K562 (cell line): ENCODE measurements around the gene SPTSSA. TPM values are rescaled to one million over a fixed set of nuclear protein-coding genes. Genes with fewer than 3 reads are reported as not detected.

Experiments used
- BDP1 ChIP-seq: IDR thresholded peaks from 3 replicates; pipeline ENCODE4 v1.6.1; 2011; ENCODE audit not compliant: insufficient read length, insufficient read depth
- EP300 ChIP-seq: IDR thresholded peaks from 2 replicates; pipeline ENCODE4 v1.6.1; 2012; ENCODE audit warnings: low read length, improper control_type of control experiment
- JUN ChIP-seq, 2 experiments: sonication (generic) in 1 of 2; formaldehyde crosslinking in 1 of 2; IDR thresholded peaks; 2 replicates each; pipeline versions ENCODE4 v1.6.1 to v1.8.0; 2012 to 2022; ENCODE audit warnings: borderline replicate concordance in 2 of 2, mild to moderate bottlenecking in 2 of 2, improper control_type of control experiment in 1 of 2, low read depth in 1 of 2, low read length in 1 of 2, missing genetic modification reagents in 1 of 2
- SMAD1 ChIP-seq: fragments of 150-350 bp; IDR thresholded peaks from 2 replicates; pipeline ENCODE4 v1.6.1; 2014; ENCODE audit warnings: low read length, low read depth; ENCODE audit not compliant: partially characterized antibody
- SOX6 ChIP-seq: fragments of 450-650 bp; IDR thresholded peaks from 2 replicates; pipeline ENCODE4 v1.6.1; 2014; ENCODE audit warnings: mild to moderate bottlenecking
- ZNF408 ChIP-seq: fragments of 250-450 bp; sonication (Bioruptor Pico); IDR thresholded peaks from 2 replicates; pipeline ENCODE4 v1.4.0; 2020; ENCODE audit warnings: low read depth, mild to moderate bottlenecking, moderate library complexity
- ZNF592 ChIP-seq: fragments of 450-650 bp; IDR thresholded peaks from 2 replicates; pipeline ENCODE4 v1.6.1; 2017; ENCODE audit warnings: antibody characterized with exemption, mild to moderate bottlenecking
- polyA plus RNA-seq, 8 experiments: library from polyadenylated mRNA; depleted of rRNA in 4 of 8; stranded (reverse) in 5 of 8; unstranded in 3 of 8; fragments of >200 nt; fragmentation: Nextera tagmentation in 2 of 8; fragmentation: Illumina TruSeq in 1 of 8; extraction: Ambion mirVana in 2 of 8; extraction: Trizol in 1 of 8; gene quantifications; 2 replicates each; pipeline versions ENCODE4 v1.2.1 to v1.2.3, GENCODE V29; 2011 to 2014; ENCODE audit warnings: inconsistent platforms in 1 of 8, missing spikeins in 1 of 8
- total RNA-seq, 7 experiments: library from RNA; depleted of rRNA in 6 of 7; stranded (reverse); fragments of >200 nt in 6 of 7; fragmentation: Illumina TruSeq in 2 of 7; extraction: Trizol in 2 of 7; gene quantifications; 2 replicates each; pipeline versions ENCODE4 v1.2.1 to v1.2.3, GENCODE V29; 2011 to 2021; ENCODE audit warnings: low replicate concordance in 1 of 7
- TF ChIP-seq, protein P1 (sequence below): fragments of 450-650 bp; IDR thresholded peaks from 2 replicates; pipeline ENCODE4 v1.6.1; 2018; ENCODE audit not compliant: partially characterized antibody
- TF ChIP-seq, protein P2 (sequence below), 3 experiments: IDR thresholded peaks in 2 of 3; conservative IDR thresholded peaks in 1 of 3; 2 replicates each; pipeline ENCODE4 v1.5.1; 2011 to 2012; ENCODE audit warnings: low read length in 3 of 3, mild to moderate bottlenecking in 3 of 3, control low read depth in 2 of 3, improper control_type of control experiment in 1 of 3, inconsistent platforms in 1 of 3, low read depth in 1 of 3, mixed read lengths in 1 of 3, moderate library complexity in 1 of 3; ENCODE audit not compliant: insufficient read depth in 2 of 3
- TF ChIP-seq, protein P3 (sequence below): fragments of 250-450 bp; sonication (Bioruptor Pico); IDR thresholded peaks from 2 replicates; pipeline ENCODE4 v1.5.0; 2020; ENCODE audit warnings: mild to moderate bottlenecking, borderline replicate concordance

SPTSSA gene
- total and polyA plus RNA-seq, 9 of the 15 experiments (the other 6 are each of a cell fraction or from before 2014, with no cell fraction given): 6.8 to 35.7 (median 22.0) TPM

DNA sequence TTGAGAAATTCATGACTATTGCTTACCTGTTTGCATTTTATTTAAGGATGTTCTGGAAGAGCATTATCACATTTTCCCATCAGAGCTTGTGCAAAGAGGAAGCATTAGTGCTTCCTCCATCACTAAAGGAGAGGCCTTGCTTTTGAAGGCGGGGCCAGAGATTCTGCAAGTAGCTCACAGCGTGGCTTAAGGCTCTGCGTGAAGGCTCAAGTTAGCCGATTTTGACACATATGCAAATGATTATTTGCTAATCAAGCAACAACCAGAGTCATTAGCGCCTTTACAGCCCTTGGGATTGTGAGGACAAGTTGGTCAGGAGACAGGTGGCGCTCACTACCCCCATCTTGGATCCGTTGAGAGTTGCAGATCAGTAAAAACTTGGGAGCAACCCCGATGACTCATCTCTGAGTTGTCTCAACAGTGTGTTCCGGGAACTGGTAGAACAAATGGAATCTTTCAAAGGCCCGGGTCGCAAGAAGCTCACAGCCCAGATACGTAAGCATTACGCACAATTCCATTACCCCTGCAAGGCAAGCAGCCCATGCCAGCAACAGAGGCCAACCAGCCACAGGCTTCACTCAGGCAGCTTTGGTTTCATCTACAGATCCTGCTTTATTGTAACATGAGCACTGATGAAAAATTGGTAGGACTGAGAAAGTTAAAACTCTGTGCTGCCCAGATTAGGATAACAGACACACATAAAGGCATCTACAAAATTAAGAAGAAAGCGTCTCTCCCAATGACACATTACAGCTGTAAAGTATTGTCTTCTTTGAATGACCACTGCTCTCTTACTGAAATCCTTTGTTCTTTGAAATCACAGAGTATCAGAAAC lies 34.9 kb upstream of the SPTSSA start (continued):
- TF ChIP-seq, protein P1, sequence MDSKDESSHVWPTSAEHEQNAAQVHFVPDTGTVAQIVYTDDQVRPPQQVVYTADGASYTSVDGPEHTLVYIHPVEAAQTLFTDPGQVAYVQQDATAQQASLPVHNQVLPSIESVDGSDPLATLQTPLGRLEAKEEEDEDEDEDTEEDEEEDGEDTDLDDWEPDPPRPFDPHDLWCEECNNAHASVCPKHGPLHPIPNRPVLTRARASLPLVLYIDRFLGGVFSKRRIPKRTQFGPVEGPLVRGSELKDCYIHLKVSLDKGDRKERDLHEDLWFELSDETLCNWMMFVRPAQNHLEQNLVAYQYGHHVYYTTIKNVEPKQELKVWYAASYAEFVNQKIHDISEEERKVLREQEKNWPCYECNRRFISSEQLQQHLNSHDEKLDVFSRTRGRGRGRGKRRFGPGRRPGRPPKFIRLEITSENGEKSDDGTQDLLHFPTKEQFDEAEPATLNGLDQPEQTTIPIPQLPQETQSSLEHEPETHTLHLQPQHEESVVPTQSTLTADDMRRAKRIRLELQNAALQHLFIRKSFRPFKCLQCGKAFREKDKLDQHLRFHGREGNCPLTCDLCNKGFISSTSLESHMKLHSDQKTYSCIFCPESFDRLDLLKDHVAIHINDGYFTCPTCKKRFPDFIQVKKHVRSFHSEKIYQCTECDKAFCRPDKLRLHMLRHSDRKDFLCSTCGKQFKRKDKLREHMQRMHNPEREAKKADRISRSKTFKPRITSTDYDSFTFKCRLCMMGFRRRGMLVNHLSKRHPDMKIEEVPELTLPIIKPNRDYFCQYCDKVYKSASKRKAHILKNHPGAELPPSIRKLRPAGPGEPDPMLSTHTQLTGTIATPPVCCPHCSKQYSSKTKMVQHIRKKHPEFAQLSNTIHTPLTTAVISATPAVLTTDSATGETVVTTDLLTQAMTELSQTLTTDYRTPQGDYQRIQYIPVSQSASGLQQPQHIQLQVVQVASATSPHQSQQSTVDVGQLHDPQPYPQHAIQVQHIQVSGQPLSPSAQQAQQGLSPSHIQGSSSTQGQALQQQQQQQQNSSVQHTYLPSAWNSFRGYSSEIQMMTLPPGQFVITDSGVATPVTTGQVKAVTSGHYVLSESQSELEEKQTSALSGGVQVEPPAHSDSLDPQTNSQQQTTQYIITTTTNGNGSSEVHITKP: peak; percentile 36
- TF ChIP-seq ZNF592 (peak; percentile 67), ZNF408 (no peak), BDP1 (no peak), SMAD1 (no peak), EP300 (0 out of 2 replicates have a peak, but pooled peaks have one; percentile 30), SOX6 (0 out of 2 replicates have a peak, but pooled peaks have one; percentile 18), JUN (IDR thresholded peaks at IDR 0.05; ENCODE audit: borderline replicate concordance, low read depth, low read length) (peak; percentile 93), JUN (CRISPR knock-in tag; IDR thresholded peaks at IDR 0.05; ENCODE audit: borderline replicate concordance) (no peak)
- TF ChIP-seq, protein P2, sequence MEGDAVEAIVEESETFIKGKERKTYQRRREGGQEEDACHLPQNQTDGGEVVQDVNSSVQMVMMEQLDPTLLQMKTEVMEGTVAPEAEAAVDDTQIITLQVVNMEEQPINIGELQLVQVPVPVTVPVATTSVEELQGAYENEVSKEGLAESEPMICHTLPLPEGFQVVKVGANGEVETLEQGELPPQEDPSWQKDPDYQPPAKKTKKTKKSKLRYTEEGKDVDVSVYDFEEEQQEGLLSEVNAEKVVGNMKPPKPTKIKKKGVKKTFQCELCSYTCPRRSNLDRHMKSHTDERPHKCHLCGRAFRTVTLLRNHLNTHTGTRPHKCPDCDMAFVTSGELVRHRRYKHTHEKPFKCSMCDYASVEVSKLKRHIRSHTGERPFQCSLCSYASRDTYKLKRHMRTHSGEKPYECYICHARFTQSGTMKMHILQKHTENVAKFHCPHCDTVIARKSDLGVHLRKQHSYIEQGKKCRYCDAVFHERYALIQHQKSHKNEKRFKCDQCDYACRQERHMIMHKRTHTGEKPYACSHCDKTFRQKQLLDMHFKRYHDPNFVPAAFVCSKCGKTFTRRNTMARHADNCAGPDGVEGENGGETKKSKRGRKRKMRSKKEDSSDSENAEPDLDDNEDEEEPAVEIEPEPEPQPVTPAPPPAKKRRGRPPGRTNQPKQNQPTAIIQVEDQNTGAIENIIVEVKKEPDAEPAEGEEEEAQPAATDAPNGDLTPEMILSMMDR (IDR thresholded peaks at IDR 0.05 in 2 of 3, conservative IDR thresholded peaks at IDR 0.05 in 1 of 3; ENCODE audit: insufficient read depth in 2 of 3, low read depth in 1 of 3, low read length in 3 of 3): peak; percentile 10 to 46 (median 37); a peak in 3 of 6 replicates
- TF ChIP-seq, protein P3, sequence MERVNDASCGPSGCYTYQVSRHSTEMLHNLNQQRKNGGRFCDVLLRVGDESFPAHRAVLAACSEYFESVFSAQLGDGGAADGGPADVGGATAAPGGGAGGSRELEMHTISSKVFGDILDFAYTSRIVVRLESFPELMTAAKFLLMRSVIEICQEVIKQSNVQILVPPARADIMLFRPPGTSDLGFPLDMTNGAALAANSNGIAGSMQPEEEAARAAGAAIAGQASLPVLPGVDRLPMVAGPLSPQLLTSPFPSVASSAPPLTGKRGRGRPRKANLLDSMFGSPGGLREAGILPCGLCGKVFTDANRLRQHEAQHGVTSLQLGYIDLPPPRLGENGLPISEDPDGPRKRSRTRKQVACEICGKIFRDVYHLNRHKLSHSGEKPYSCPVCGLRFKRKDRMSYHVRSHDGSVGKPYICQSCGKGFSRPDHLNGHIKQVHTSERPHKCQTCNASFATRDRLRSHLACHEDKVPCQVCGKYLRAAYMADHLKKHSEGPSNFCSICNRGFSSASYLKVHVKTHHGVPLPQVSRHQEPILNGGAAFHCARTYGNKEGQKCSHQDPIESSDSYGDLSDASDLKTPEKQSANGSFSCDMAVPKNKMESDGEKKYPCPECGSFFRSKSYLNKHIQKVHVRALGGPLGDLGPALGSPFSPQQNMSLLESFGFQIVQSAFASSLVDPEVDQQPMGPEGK (CRISPR knock-in tag): no peak
